Heart left ventricle (tissue), 16 donors: Measurements from ENCODE around the gene PRICKLE3. TPM values are rescaled to one million over a fixed set of nuclear protein-coding genes. Genes with fewer than 3 reads are reported as not detected.

Experiments
- ATAC-seq, 4 donors: fragments of 200-7000 bp; cut with Tn5 transposase; one replicate each; pipeline ENCODE4 v1.9.1; 2020 to 2022; ENCODE audit warnings: moderate library complexity in 4 of 4, mild to moderate bottlenecking in 3 of 4, moderate number of reproducible peaks in 1 of 4
- DNase-seq, 5 donors: peaks; one replicate each; pipeline ENCODE4 v3.0.0-alpha.2; 2020
- H3K27ac ChIP-seq, 12 donors: fragments of 200-600 bp; sonication (generic) in 4 of 12; one replicate each; pipeline versions ENCODE4 v1.5.0 to v1.8.0; 2016 to 2022; ENCODE audit warnings: mild to moderate bottlenecking in 2 of 12
- H3K27me3 ChIP-seq, 9 donors: fragments of 200-600 bp; sonication (generic) in 2 of 9; one replicate each; pipeline versions ENCODE4 v1.5.1 to v1.8.0; 2016 to 2022; ENCODE audit warnings: mild to moderate bottlenecking in 3 of 9
- H3K36me3 ChIP-seq, 9 donors: fragments of 200-600 bp; sonication (generic) in 2 of 9; one replicate each; pipeline versions ENCODE4 v1.5.0 to v1.8.0; 2018 to 2022; ENCODE audit warnings: mild to moderate bottlenecking in 2 of 9
- H3K4me1 ChIP-seq, 12 donors: fragments of 200-600 bp; sonication (generic) in 4 of 12; one replicate each; pipeline versions ENCODE4 v1.5.0 to v1.8.0; 2016 to 2022; ENCODE audit warnings: mild to moderate bottlenecking in 3 of 12
- H3K4me3 ChIP-seq, 12 donors: fragments of 200-600 bp; sonication (generic) in 4 of 12; one replicate each; pipeline versions ENCODE4 v1.5.0 to v1.8.0; 2017 to 2022; ENCODE audit warnings: mild to moderate bottlenecking in 9 of 12, moderate library complexity in 4 of 12
- H3K9me3 ChIP-seq, 12 donors: fragments of 200-600 bp; sonication (generic) in 4 of 12; one replicate each; pipeline versions ENCODE4 v1.5.0 to v1.8.0; 2016 to 2022; ENCODE audit warnings: mild to moderate bottlenecking in 1 of 12
- CTCF ChIP-seq, 12 donors: fragments of 200-600 bp; sonication (generic) in 4 of 12; IDR thresholded peaks; one replicate each; pipeline versions ENCODE4 v1.5.0 to v1.8.0; 2018 to 2022; ENCODE audit warnings: antibody characterized with exemption in 12 of 12, mild to moderate bottlenecking in 5 of 12
- POLR2A ChIP-seq, 2 donors: fragments of 450-650 bp; IDR thresholded peaks; one replicate each; pipeline ENCODE4 v1.6.1; 2017; ENCODE audit warnings: antibody characterized with exemption in 2 of 2, mild to moderate bottlenecking in 2 of 2, moderate library complexity in 2 of 2
- WGBS, 4 donors: extraction: QIAGEN DNeasy Blood & Tissue Kit in 2 of 4; methylation state at CpG; one replicate each; pipeline versions ENCODE4 v1.1.5 to v1.1.7; 2013 to 2018; 5-methylcytosine and 5-hydroxymethylcytosine counted together
- intact Hi-C, 10 donors: fragments of 100-400 bp; cut with DNase I; formaldehyde crosslinking; loops; one replicate each; pipeline versions ENCODE4 v1.11.1 to v1.14.2; 2022
- polyA plus RNA-seq, 2 donors: library from polyadenylated mRNA; stranded (reverse); fragments of 200-250 nt; gene quantifications; one replicate each; pipeline ENCODE4 v1.2.3, GENCODE V29; 2013
- total RNA-seq, 9 donors: library from RNA; depleted of rRNA in 2 of 9; stranded (reverse); fragments of >200 nt in 2 of 9; fragmentation: NEBNext Ultra II Directional in 3 of 9; extraction: Animal tissue kit (Norgen Biotek cat#: 25700) in 3 of 9; gene quantifications; one replicate each; pipeline versions ENCODE4 v1.1.0 to v1.2.4, GENCODE V29; 2016 to 2023
- donor health status: ischemic (EF 13 %, LVEDD 7.1; RV severe dilation, severe dysfunction).
- donor health status: healthy with polysubstance abuse.
- donor health status: DM: no; HTN: yes; CAD: no.
- donor health status: DM: no; HTN: no; CAD: no.
- donor health status: ischemic (EF 25% LVEDD 6.9; RV normal size, moderate dysfunction).
- donor health status: ischemic (EF 25% LVEDD 5.7; RV mildly dilated, moderate dysfunction).
- donor health status: healthy.
- donor health status: DM: yes; HTN: yes; CAD: no.
- donor health status: ischemic (EF 35%, LVEDD 5.7; RV mildly dilated, moderate dysfunction).
- donor health status: nonischemic (EF 11% LVEDD 7.7; RV severe dilation, severe dysfunction).
- donor health status: DM: yes; HTN: yes; CAD: no.
- donor health status: PGD.
- donor health status: ischemic (EF 29% LVEDD 5.4; RV normal size, mild dysfunction).
- donor health status: nonischemic (EF 23%, LVEDD 6.1; RV moderate dilation, normal function).

Gene PRICKLE3
- total and polyA plus RNA-seq, 11 donors: 6.5 to 13.2 (median 9.3) TPM

GRCh38 chrX:49232525-49232924 is 46.4 kb upstream of the PRICKLE3 start:
- Histone ChIP-seq H3K4me1 (peaks cover 0 to 10% (median 1%) of the 10 kb centered on the region in 12 donors), H3K4me3 (no peak overlapping the region), H3K36me3 (no peaks in the 10 kb centered on the region), H3K9me3 (no peaks in the 10 kb centered on the region), H3K27me3 (no peaks in the 10 kb centered on the region), H3K27ac (no peak overlapping the region)
- DNase-seq (no peak), ATAC-seq (no peak)
- TF ChIP-seq POLR2A (IDR thresholded peaks at IDR 0.05) (no peak), CTCF (IDR thresholded peaks at IDR 0.05) (no peak)
- WGBS, 4 donors: 81 to 98% (median 87%) methylated on average over 2 of the region's 2 CpGs
- intact Hi-C loops: no loop called here

- no peaks in the 10 kb centered on the region for H3K36me3 ChIP-seq
- intact Hi-C loops: no loop called here
- no peak for TF ChIP-seq POLR2A (IDR thresholded peaks at IDR 0.05)
- no peak for TF ChIP-seq CTCF (IDR thresholded peaks at IDR 0.05)
- no peaks in the 10 kb centered on the region for H3K9me3 ChIP-seq
- WGBS, 4 donors: 81 to 97% (median 93%) methylated on average over 10 of the region's 10 CpGs
- no peak for ATAC-seq
- H3K27ac ChIP-seq: no peak overlapping the region
- no peak overlapping the region for H3K4me3 ChIP-seq
- no peaks in the 10 kb centered on the region for H3K27me3 ChIP-seq
- no peak for DNase-seq
- H3K4me1 ChIP-seq: peaks cover 0 to 8% (median 1%) of the 10 kb centered on the region in 12 donors
Observed at GRCh38 chrX:49231333-49232000, 45.3 kb upstream of the PRICKLE3 start.

- Histone ChIP-seq H3K27me3 (no peaks in the 10 kb centered on the region), H3K27ac (peak overlapping the region in 3 of 12 donors; percentile 24 to 42 (median 30)), H3K4me3 (peak overlapping the region in 10 of 12 donors; percentile 31 to 52 (median 43)), H3K9me3 (no peaks in the 10 kb centered on the region), H3K36me3 (no peaks in the 10 kb centered on the region), H3K4me1 (peaks cover 0 to 8% (median 0%) of the 10 kb centered on the region in 12 donors)
- peak; percentile 31 to 75 (median 72) for ATAC-seq
- intact Hi-C loops: no loop called here
- WGBS, 4 donors: 5 to 57% (median 21%) methylated on average over 31 to 44 of the region's 44 CpGs
- peak; percentile 62 to 78 (median 75) for DNase-seq
- TF ChIP-seq POLR2A (IDR thresholded peaks at IDR 0.05) (no peak), CTCF (IDR thresholded peaks at IDR 0.05) (peak in 2 of 12 donors; percentile 18 to 27)
Observed at GRCh38 chrX:49230500-49231232, 44.5 kb upstream of the PRICKLE3 start.

GRCh38 chrX:49228185-49228584 is 42.0 kb upstream of the PRICKLE3 start:
- H3K27me3 ChIP-seq: peaks cover 0 to 5% (median 0%) of the 10 kb centered on the region in 9 donors
- H3K9me3 ChIP-seq: no peaks in the 10 kb centered on the region
- 83 to 88% (median 85%) methylated on average over 15 to 17 of the region's 17 CpGs for WGBS, 4 donors
- ATAC-seq: no peak
- H3K27ac ChIP-seq: no peak overlapping the region
- no peak for TF ChIP-seq POLR2A (IDR thresholded peaks at IDR 0.05)
- TF ChIP-seq CTCF (IDR thresholded peaks at IDR 0.05): no peak
- H3K4me3 ChIP-seq: no peak overlapping the region
- H3K36me3 ChIP-seq: no peaks in the 10 kb centered on the region
- intact Hi-C loops: no loop called here
- H3K4me1 ChIP-seq: peaks cover 0 to 8% (median 0%) of the 10 kb centered on the region in 12 donors
- DNase-seq: no peak
